Measurements from ENCODE around the gene TNFAIP8.
"Not testable (repeated sequence)": the region's sequence is repeated elsewhere in the genome, so short reads cannot be mapped to it uniquely, and the experiment has no call there.

TNFAIP8 gene

DNA sequence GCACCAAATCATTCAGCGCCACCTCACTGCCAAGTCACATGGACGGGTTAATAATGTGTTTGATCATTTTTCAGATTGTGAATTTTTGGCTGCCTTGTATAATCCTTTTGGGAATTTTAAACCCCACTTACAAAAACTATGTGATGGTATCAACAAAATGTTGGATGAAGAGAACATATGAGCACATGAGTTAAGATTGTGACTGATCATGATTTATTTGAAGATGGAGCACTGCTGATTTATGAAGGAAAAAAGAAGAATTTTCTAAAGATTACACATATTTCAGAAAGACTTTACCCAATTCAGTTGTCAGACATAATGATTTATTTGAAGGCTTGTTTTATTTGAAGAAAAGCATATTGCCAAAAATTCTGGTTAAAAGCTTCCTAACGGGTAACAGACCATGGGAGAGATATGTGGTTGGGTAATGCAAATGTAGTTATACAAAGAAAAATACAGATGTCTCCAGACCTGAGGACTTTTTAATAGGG, 37.4 kb downstream of the TNFAIP8 start:
- DNase-seq, result no peak

DNA sequence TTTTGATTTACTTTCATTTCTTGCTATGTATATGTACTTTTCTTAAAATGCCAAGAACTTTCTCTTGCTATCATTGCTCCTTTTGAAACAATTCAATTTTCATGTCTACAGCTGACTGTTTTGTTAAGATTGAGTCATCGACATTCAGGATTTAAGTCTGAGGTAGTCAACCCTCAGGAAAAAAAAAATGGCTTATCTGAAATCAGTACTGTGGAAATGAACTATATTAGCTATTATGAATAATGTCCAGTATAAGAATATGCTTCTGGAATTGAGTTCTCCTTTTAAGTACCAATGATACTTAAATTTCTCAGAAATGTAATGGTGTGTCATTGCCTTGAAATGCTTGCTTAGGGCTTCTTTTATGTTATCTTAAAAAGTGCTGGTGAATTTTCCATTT, 37.9 kb downstream of the TNFAIP8 start:
- no peak for DNase-seq

DNA sequence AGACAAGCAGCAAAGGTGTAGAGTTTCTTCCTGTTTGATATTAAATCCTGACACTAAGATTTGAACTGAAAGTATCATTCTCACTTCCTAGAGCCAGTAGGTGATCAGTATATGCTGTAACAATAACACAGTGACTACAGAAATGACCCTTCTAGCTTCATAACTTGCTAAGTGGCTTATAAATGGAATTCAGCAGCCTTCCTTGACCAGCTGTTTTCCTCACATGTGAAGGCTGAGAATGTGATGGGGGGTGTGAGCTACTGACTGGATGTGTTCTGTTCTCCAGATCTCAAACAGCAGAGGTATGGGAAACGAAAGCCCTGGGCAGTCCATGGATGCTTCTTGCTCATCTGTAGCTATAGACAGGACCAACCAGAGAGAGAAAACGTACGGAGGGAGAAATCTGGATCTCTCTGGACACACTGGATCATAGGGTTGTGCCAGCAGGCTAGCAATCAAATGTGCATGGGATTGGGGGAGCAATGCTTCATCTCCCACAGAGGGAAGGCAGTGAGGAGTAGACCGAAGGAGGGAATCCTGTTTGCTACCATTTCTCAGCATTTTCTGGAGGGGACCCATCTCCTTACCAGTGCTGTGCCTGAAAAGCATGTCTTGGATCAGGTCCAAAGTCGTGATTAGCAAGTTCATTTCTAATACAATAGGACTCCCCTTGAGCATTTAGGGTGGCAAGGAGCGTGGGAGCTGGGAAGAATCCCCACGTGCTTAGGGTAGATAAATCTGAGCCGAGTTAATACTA, 39.4 kb downstream of the TNFAIP8 start:
- DNase-seq, result no peak

GRCh38 chr5:119396030-119396664, 40.3 kb downstream of the TNFAIP8 start:
- DNase-seq, result no peak

GRCh38 chr5:119397518-119398380, 41.9 kb downstream of the TNFAIP8 start:
- DNase-seq, result no peak

DNA sequence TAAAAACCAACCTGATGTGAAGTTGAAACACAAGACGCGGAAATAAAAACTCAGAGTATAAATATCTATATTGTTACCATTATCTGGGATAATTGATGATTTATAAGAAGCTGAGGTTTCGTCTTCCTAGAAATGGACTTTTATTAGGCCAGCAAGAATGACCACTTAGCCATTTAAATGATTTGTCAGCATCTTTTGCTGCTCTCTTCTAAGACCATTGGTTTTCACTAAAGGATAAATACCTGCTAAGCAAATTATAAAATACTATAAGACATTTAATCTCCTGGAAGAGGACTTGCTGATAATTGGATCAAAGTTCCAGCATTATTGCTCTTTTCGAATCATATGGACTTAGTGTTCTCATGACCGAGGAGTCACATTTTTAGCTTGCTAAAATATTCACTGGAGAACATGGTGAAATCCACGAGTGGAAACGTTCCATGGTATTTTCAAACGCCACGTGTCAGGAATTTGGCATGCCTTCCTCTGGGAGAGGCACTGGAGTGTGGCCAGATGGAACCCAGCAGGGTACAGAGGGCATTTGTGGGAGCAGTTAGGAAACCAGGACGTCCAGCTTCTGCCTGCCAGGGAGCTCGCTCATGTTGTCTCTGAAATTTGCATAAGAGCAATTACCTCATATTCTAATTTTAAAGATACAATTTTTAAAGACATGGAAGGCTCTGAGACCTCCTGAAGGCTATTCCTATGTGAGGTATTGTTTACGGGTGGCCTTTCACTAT, 43.1 kb downstream of the TNFAIP8 start:
- peak in 1 of 58 donors; percentile 10 for DNase-seq

- no peak for DNase-seq
Measured at GRCh38 chr5:119400245-119400644, 44.4 kb downstream of the TNFAIP8 start.

DNA sequence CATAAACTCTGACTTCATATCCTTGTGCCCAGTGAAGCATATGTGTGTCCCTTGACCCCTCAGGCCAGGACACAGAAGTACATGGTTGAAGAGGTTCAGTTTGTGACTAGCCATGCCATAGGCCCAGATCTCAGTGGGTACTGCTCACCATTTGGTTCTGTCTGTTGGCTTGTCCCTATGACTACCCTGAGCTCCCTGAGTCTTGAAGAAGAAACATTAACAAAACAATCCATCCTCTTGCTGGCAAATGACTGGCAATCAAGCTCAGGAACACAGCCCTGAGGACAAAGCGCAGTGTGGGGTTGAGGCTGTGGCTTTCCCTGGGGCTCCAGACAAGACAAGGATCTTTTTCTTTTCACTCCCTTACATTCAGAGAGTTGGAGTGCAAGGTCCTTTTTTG, 46.3 kb downstream of the TNFAIP8 start:
- DNase-seq, result no peak

GRCh38 chr5:119402555-119402954, 46.7 kb downstream of the TNFAIP8 start:
- no peak for DNase-seq

DNA sequence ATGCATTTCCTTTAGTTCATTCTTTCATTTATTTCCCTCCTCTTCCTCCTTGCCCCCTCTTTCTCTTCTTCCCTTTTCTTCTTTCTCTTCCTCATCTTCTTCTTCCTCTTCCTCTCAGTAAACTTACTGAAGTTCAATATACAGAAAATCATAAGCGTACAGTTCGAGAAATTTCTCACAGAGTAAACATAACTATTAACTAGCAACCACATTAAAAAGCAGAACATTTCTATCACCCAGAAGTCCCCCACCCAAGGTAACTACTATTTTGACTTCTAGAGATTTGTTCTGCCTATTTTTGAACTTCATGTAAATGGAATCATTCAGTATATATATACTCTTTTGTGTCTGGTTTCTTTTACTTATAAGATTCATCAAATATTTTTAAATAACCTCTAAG, 48.2 kb downstream of the TNFAIP8 start:
- DNase-seq, result no peak

DNA sequence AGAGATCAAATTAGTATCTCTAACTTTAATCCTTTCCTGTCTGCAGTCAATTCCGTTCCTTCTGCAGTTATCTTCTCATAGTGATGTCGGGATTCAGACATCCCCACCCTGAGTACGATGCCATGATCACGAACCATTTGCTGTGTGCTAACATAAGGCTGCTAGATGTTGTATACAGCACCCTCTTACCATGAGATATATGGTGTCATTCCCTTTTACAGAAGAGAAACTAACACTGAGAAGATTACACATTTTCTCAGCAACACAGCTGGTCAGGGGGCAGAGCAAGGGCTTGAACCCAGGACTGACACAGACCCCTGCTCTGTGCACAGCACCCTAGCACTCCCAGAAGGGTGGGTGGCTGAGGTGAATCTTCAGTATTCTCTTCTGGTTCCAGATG, 49.6 kb downstream of the TNFAIP8 start:
- no peak for DNase-seq

DNA sequence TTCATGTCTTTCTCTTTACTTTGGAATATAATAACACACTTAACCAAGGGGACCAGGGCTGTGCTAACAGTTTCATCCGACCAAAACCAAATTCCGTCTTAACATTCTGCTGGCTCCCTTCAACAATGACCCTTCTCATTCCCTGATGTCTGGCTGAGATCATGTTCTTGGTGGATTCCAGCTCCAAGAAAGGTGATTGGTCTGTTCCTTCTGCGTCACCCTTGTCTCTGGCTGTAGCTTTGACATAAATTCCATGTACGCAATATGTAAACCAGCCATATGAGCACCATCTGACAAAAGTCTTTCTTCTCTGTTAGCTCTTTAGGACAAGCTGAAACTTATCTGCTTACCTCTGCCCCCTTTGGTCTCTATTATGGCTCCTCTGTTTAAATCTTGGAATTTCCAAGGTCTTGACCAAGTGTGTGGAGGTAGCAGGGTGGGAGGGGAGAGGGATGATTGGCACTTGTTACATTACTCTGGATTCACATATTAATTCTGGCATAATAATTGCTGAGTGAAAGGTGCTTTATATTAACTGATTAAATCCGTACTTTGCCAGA, 50.8 kb downstream of the TNFAIP8 start:
- no peak for DNase-seq

GRCh38 chr5:119409235-119409815, 53.5 kb downstream of the TNFAIP8 start:
- no peak for DNase-seq

DNA sequence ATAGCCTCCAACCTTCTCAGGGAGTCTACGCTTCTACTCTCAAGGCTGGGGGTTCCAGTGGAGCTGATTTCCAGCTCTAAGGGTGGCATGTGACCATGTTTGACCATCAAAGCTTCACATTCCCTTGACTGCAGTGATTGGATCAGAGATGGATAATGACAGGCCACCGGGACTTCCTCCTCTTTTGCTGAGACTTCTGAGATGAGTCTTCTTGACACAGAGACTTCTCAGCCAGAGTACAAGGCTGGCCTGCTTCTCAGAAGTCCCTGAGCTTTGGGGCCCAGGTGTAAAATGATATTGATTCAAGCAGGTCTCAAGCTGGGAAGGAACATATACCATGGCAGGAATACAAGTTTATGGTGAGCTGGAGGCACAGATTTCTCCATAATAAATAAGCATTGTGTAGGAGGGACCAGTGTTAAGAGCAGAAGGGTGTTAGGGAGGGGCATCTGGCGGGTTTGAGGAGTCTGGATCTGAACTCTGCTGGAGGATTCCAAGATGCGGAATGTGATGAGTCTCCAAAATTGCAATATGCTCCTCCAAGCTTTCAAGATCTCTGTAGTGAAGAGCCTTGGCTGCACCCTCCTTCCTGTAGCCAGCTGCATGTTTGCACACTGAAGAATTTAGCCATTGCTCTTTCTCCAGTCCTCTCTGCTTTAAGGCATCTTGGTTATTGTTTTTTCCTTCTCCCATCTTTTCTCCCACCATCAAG, 54.8 kb downstream of the TNFAIP8 start:
- peak in 1 of 58 donors; percentile 2 for DNase-seq

DNA sequence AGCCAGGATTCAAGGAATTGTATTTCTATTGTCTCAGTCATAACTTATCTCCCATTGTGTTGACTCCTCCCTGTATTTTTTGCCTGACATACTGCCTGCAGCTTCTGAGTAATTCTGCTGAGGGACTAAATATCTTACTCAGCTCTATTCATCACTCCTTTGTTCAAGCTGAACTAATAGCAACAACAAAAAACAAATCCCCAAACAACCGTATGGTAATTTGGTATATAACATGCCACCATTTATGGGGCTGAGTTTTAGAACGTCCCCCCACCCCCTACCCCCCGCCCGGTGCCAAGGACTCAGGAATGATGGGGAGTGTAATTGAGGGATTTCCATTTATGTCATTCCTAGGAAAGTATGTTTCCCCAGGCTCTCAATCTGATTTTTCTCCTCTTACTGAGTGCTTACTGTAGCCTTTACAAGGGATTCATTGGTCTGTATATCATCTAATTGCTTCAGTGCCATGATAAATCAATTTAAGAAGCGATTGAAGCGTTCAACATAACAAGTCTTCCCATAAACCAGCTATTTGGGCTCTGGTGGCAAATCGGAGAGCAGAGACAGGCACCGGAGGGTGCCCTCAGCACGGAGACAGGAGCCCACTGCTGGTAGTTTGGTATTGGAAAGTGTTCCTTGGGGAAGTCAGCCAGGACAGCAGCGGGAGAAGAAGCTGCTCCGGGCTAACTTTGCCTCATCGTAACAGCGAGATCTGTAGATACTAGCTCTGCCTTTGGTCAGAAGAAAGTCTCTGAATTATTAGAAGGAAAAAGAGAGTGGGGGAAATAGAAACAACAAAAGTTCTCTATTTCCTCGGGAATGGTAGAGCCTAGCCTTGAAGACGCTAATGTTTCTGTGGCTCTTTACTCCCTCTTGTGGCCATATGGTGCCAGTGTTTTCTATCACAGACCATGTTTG, 55.8 kb downstream of the TNFAIP8 start:
- DNase-seq, result peak in 48 of 58 donors; percentile 9 to 77 (median 48)

GRCh38 chr5:119412279-119413227, 56.7 kb downstream of the TNFAIP8 start:
- no peak for DNase-seq

- DNase-seq, result not testable (repeated sequence)
Measured at GRCh38 chr5:119414124-119414734, 58.4 kb downstream of the TNFAIP8 start.
